Adipocyte (in vitro differentiated cells): ENCODE data around the gene OR10H5.
A peak's percentile ranks its signal among the peaks of the same experiment; 100 is the strongest.
"Not testable (repeated sequence)": the region's sequence is repeated elsewhere in the genome, so short reads cannot be mapped to it uniquely, and the experiment has no call there.

Source experiments
- DNase-seq: peaks from one replicate; pipeline ENCODE4 v3.0.0-alpha.2; 2015; ENCODE audit warnings: low read depth
- H3K27me3 ChIP-seq: replicated peaks from 2 replicates; pipeline ENCODE4 v1.7.0; 2013; ENCODE audit warnings: mild to moderate bottlenecking, low read length, moderate library complexity; ENCODE audit not compliant: control insufficient read depth, insufficient read depth
- H3K36me3 ChIP-seq: 2 replicates; pipeline ENCODE4 v1.7.0; 2013; ENCODE audit warnings: low read length, mild to moderate bottlenecking, moderate library complexity; ENCODE audit not compliant: control insufficient read depth, insufficient read depth, severe bottlenecking
- H3K4me1 ChIP-seq: 2 replicates; pipeline ENCODE4 v1.7.0; 2013; ENCODE audit warnings: mild to moderate bottlenecking, low read length, moderate library complexity; ENCODE audit not compliant: control insufficient read depth, insufficient read depth
- H3K4me3 ChIP-seq: 2 replicates; pipeline ENCODE4 v1.7.0; 2013; ENCODE audit warnings: mild to moderate bottlenecking, low read length, moderate library complexity
- H3K9ac ChIP-seq: 2 replicates; pipeline ENCODE4 v1.7.0; 2013; ENCODE audit warnings: mild to moderate bottlenecking, low read length, moderate library complexity
- H3K9me3 ChIP-seq: 2 replicates; pipeline ENCODE4 v1.7.0; 2013; ENCODE audit warnings: mild to moderate bottlenecking, low read length, moderate library complexity; ENCODE audit not compliant: control insufficient read depth

Gene OR10H5

DNA sequence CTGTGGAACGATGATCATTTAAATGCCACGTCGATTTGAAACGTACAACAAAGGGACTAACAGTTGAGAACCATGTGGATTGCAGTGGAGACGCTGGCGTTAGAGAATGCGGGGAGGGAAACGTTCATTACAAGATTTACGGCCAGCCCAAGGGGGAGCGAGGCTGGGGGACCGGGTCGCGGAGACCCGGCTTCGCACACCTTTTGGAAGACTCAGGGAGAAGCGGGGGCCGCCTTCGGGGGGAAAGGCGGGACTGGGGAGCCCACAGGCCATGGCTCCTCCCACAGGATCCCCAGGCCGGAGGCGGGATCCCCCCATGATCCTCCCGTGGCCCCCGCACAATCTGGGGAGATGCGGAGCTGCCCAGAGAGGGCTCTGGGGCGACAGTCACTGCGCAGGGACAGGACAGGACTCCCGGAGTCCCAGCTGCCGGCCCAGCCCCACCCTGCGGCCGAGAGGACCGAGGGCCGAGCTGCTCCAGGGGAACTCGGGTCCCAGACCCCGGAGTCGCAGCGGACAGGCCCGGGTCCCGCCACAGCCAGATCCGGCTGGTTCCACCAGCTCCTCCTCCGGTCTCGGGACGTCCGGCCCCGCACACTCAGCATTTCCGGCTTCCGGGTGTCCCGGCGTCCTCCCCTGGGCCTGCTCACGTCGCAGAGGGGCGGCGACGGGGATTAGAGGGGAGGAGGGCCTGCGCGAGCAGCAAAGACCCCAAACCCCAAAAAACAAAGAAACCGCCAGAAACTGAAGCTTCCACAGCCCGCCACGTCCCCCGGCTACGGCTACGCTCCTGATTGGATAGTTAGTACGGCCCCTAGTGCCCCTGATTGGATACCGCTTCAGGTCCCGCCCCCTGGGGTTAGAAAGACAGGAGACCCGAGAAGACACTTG lies 49.1 kb downstream of the OR10H5 start:
- Histone ChIP-seq H3K36me3 (no peaks in the 10 kb centered on the region), H3K9ac (peak overlapping the region; percentile 94), H3K27me3 (peaks cover 5% of the 10 kb centered on the region), H3K9me3 (no peaks in the 10 kb centered on the region), H3K4me1 (peaks cover 5% of the 10 kb centered on the region), H3K4me3 (peak overlapping the region; percentile 88)
- DNase-seq = peak; percentile 98

DNA sequence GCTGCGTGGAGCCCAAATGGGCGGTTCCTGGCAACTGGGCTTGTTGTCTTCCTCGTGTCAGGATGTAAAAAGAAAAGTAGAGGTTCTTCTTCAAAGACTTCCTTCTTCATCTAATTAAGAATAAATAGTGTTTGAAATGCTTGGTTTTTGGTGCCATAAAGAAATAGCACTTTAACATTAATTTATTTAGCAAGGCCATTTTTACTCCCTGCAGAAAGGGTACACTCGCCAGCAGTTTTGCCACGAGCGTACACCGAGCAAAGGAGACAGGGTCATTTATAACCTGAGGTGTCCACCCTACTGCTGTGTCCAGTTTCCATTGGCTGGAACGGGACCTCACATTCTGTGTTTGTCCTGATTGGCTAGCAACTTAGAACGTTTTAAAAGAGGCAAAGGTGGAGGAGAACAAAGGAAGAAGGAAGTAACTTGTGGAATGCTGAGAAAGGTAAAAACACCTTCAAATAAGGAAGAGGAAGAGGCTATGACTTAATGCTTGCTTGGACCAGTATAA lies 49.8 kb downstream of the OR10H5 start:
- Histone ChIP-seq H3K9me3 (no peaks in the 10 kb centered on the region), H3K36me3 (no peaks in the 10 kb centered on the region), H3K27me3 (peaks cover 5% of the 10 kb centered on the region), H3K4me3 (peak overlapping the region; percentile 88), H3K9ac (peak overlapping the region; percentile 94), H3K4me1 (peaks cover 5% of the 10 kb centered on the region)
- DNase-seq = no peak

- Histone ChIP-seq H3K36me3 (no peaks in the 10 kb centered on the region), H3K9ac (no peak overlapping the region), H3K27me3 (peaks cover 5% of the 10 kb centered on the region), H3K9me3 (no peaks in the 10 kb centered on the region), H3K4me1 (peaks cover 5% of the 10 kb centered on the region), H3K4me3 (no peak overlapping the region)
- no peak for DNase-seq
Measured at GRCh38 chr19:15838351-15838750, 50.9 kb downstream of the OR10H5 start.

GRCh38 chr19:15839888-15840287 lies 52.4 kb downstream of the OR10H5 start:
- not testable (repeated sequence) for H3K4me1 ChIP-seq, DNase-seq, H3K9ac ChIP-seq, H3K4me3 ChIP-seq, H3K36me3 ChIP-seq, H3K9me3 ChIP-seq, H3K27me3 ChIP-seq

DNA sequence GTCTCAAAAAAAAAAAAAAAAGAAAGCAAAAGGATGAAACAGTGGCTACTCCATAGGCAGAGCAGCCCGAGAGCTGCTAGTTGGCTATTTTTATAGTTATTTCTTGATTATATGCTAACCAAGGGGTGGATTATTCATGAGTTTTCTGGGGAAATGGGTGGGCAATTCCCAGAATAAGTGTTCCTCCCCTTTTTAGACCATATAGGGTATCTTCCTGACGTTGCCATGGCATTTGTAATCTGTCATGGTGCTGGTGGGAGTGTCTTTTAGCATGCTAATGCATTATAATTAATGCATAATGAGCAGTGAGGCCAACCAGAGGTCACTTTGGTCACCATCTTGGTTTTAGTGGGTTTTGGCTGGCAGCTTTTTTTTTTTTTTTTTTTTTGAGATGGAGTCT lies 53.4 kb downstream of the OR10H5 start:
- DNase-seq = no peak
- Histone ChIP-seq H3K27me3 (peaks cover 3% of the 10 kb centered on the region), H3K9me3 (no peaks in the 10 kb centered on the region)

GRCh38 chr19:15841875-15842569 lies 54.6 kb downstream of the OR10H5 start:
- DNase-seq = no peak
- H3K4me1 ChIP-seq = no peaks in the 10 kb centered on the region
- H3K27me3 ChIP-seq = peaks cover 3% of the 10 kb centered on the region
- H3K9me3 ChIP-seq = no peaks in the 10 kb centered on the region
- no peaks in the 10 kb centered on the region for H3K36me3 ChIP-seq
- H3K9ac ChIP-seq = no peak overlapping the region
- no peak overlapping the region for H3K4me3 ChIP-seq

More for the DNA sequence above, 53.4 kb downstream of the OR10H5 start:
- Histone ChIP-seq H3K4me3 (no peak overlapping the region), H3K4me1 (peaks cover 4% of the 10 kb centered on the region), H3K36me3 (no peaks in the 10 kb centered on the region), H3K9ac (no peak overlapping the region)

DNA sequence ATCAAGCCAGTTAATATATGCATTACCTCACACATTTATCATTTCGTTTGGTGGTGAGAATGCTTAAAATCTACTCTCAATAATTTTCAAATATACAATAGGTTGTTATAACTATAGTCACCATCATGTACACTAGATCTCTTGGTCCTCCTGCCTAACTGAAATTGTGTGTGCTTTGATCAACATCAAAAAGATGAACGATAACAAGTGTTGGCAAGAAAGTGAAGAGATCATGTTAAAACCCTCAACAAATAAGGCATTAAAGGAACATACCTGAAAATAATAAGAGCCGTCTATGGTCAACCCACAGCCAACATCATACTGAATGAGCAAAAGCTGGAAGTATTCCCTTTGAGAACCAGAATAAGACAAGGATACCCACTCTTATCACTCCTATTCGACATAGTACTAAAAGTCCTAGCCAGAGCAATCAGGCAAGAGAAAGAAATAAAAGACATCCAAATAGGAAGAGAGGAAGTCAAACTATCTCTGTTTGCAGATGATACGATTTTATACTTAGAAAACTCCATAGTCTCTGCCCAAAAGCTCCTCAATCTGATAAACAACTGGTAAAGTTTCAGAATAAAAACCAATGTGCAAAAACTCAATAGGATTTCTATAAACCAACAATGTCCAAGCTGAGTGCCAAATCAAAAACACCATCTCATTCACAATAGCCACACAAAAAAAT lies 55.9 kb downstream of the OR10H5 start:
- no peaks in the 10 kb centered on the region for H3K9me3 ChIP-seq
- no peak overlapping the region for H3K9ac ChIP-seq
- H3K36me3 ChIP-seq = no peaks in the 10 kb centered on the region
- H3K4me1 ChIP-seq = no peaks in the 10 kb centered on the region
- no peak for DNase-seq
- H3K4me3 ChIP-seq = no peak overlapping the region
- peaks cover 3% of the 10 kb centered on the region for H3K27me3 ChIP-seq

- not testable (repeated sequence) for H3K36me3 ChIP-seq, H3K4me3 ChIP-seq, H3K27me3 ChIP-seq, H3K9ac ChIP-seq, H3K4me1 ChIP-seq, H3K9me3 ChIP-seq
- DNase-seq = peak; percentile 15
Measured at GRCh38 chr19:15843894-15844222, 56.4 kb downstream of the OR10H5 start.

- Histone ChIP-seq H3K27me3 (peaks cover 3% of the 10 kb centered on the region), H3K36me3 (no peaks in the 10 kb centered on the region), H3K9ac (no peak overlapping the region), H3K4me1 (no peaks in the 10 kb centered on the region), H3K4me3 (no peak overlapping the region), H3K9me3 (peaks cover 6% of the 10 kb centered on the region)
- DNase-seq = no peak
Measured at GRCh38 chr19:15846923-15847322, 59.5 kb downstream of the OR10H5 start.

DNA sequence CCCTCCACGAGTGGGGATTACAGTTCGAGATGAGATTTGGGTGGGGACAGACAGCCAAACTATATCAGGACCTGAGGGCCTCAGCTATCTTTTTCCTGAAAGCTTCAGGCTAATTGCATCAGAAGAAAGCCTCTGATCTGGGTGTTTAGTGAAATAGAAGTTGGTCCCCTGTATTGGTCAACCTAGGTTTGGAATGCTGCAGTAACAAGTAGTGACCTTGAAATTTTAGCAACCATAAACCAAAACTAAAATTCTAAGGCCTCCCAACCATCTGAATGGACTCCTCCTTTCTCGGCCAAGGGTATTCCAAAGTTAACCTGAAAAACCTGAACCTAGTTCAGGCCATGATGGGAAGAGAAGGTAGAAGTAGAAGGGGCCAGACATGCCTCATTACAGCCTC lies 62.9 kb downstream of the OR10H5 start:
- Histone ChIP-seq H3K4me3 (no peak overlapping the region), H3K27me3 (peaks cover 2% of the 10 kb centered on the region), H3K9me3 (peaks cover 17% of the 10 kb centered on the region), H3K36me3 (no peaks in the 10 kb centered on the region), H3K4me1 (no peaks in the 10 kb centered on the region), H3K9ac (no peak overlapping the region)
- DNase-seq = no peak
